Colonic mucosa (tissue), 4 donors: ENCODE measurements around the gene BLOC1S1. TPM values are rescaled to one million over a fixed set of nuclear protein-coding genes. Genes with fewer than 3 reads are reported as not detected.
A peak's percentile ranks its signal among the peaks of the same experiment; 100 is the strongest.

Source experiments
- DNase-seq: peaks from one replicate; pipeline ENCODE4 v3.0.0-alpha.2; 2020
- H3K27ac ChIP-seq: fragments of 200-600 bp; one replicate; pipeline ENCODE4 v1.8.0; 2021
- H3K27me3 ChIP-seq: fragments of 200-600 bp; one replicate; pipeline ENCODE4 v1.8.0; 2021
- H3K36me3 ChIP-seq: fragments of 200-600 bp; one replicate; pipeline ENCODE4 v1.8.0; 2021
- H3K4me1 ChIP-seq: fragments of 200-600 bp; one replicate; pipeline ENCODE4 v1.8.0; 2021; ENCODE audit warnings: mild to moderate bottlenecking
- H3K4me3 ChIP-seq: fragments of 200-600 bp; one replicate; pipeline ENCODE4 v1.8.0; 2021
- H3K9ac ChIP-seq, 2 donors: one replicate each; pipeline ENCODE4 v1.7.0; 2013; ENCODE audit warnings: control low read depth in 2 of 2, low read depth in 2 of 2, low read length in 2 of 2
- H3K9me3 ChIP-seq: fragments of 200-600 bp; one replicate; pipeline ENCODE4 v1.8.0; 2021
- CTCF ChIP-seq: fragments of 200-600 bp; IDR thresholded peaks from one replicate; pipeline ENCODE4 v1.8.0; 2022; ENCODE audit warnings: antibody characterized with exemption, mild to moderate bottlenecking
- intact Hi-C: fragments of 100-400 bp; cut with DNase I; formaldehyde crosslinking; loops from one replicate; pipeline ENCODE4 v1.14.1; 2022
- total RNA-seq, 2 donors: library from RNA; stranded (reverse); fragmentation: NEBNext Ultra II Directional in 1 of 2; extraction: Animal tissue kit (Norgen Biotek cat#: 25700) in 1 of 2; gene quantifications; one replicate each; pipeline ENCODE4 v1.2.1, GENCODE V29; 2021
- donor health status: healthy.
- donor health status: DM: no; HTN: no; CAD: no.
- donor health status: DM: no; HTN: no; CAD: no.

The BLOC1S1 gene
- total RNA-seq, 2 donors from 2014 or later: 214 to 242 TPM

GRCh38 chr12:55707841-55708694, 7.8 kb upstream of the BLOC1S1 start, which contains the start of gene ITGA7:
TSS of gene ITGA7 (minus strand) at chr12:55707904. CDS start at chr12:55707682, 222 bp downstream.
- H3K27me3 ChIP-seq: no peaks in the 10 kb centered on the region
- no peaks in the 10 kb centered on the region for H3K4me1 ChIP-seq
- intact Hi-C loops: no loop called here
- no peaks in the 10 kb centered on the region for H3K36me3 ChIP-seq
- H3K27ac ChIP-seq: peak within 1 kb of the TSS; percentile 47
- no peaks in the 10 kb centered on the region for H3K9me3 ChIP-seq
- peak; percentile 81 for DNase-seq
- peak within 1 kb of the TSS; percentile 19 to 61 for H3K9ac ChIP-seq
- TF ChIP-seq CTCF: no peak
- peak within 1 kb of the TSS; percentile 60 for H3K4me3 ChIP-seq

GRCh38 chr12:55708695-55709233, 7.1 kb upstream of the BLOC1S1 start:
- DNase-seq: no peak
- Histone ChIP-seq H3K27me3 (no peaks in the 10 kb centered on the region), H3K27ac (peak overlapping the region; percentile 13), H3K9ac (no peak overlapping the region), H3K9me3 (no peaks in the 10 kb centered on the region), H3K36me3 (no peaks in the 10 kb centered on the region), H3K4me3 (peak overlapping the region; percentile 60), H3K4me1 (no peaks in the 10 kb centered on the region)
- no peak for TF ChIP-seq CTCF
- intact Hi-C loops: no loop called here

- Histone ChIP-seq H3K27ac (peak overlapping the region; percentile 50), H3K4me3 (no peak overlapping the region), H3K9ac (no peak overlapping the region), H3K4me1 (peaks cover 8% of the 10 kb centered on the region), H3K9me3 (no peaks in the 10 kb centered on the region), H3K36me3 (no peaks in the 10 kb centered on the region), H3K27me3 (no peaks in the 10 kb centered on the region)
- TF ChIP-seq CTCF: no peak
- intact Hi-C loops: no loop called here
- DNase-seq: no peak
Measured at GRCh38 chr12:55711786-55712553, 3.9 kb upstream of the BLOC1S1 start.

- Histone ChIP-seq H3K27me3 (no peaks in the 10 kb centered on the region), H3K36me3 (no peaks in the 10 kb centered on the region), H3K4me1 (peaks cover 17% of the 10 kb centered on the region), H3K9ac (no peak overlapping the region), H3K4me3 (no peak overlapping the region), H3K9me3 (no peaks in the 10 kb centered on the region), H3K27ac (no peak overlapping the region)
- TF ChIP-seq CTCF: no peak
- no peak for DNase-seq
- intact Hi-C loops: no loop called here
Measured at GRCh38 chr12:55712700-55713415, 3.0 kb upstream of the BLOC1S1 start.

- no peak overlapping the region for H3K9ac ChIP-seq
- H3K4me3 ChIP-seq: no peak overlapping the region
- DNase-seq: no peak
- peaks cover 26% of the 10 kb centered on the region for H3K4me1 ChIP-seq
- no peaks in the 10 kb centered on the region for H3K36me3 ChIP-seq
- H3K9me3 ChIP-seq: no peaks in the 10 kb centered on the region
- no peaks in the 10 kb centered on the region for H3K27me3 ChIP-seq
- intact Hi-C loops: no loop called here
- no peak for TF ChIP-seq CTCF
- no peak overlapping the region for H3K27ac ChIP-seq
Measured at GRCh38 chr12:55713721-55714120, 2.1 kb upstream of the BLOC1S1 start.
